ENCODE data around the gene MCTP2. TPM values are rescaled to one million over a fixed set of nuclear protein-coding genes. Genes with fewer than 3 reads are reported as not detected.

Gene MCTP2
- total and polyA plus RNA-seq, 2 of the 13 experiments (the other 11 are each of a cell fraction or from before 2014, with no cell fraction given), result 5.1 to 8.6 TPM

GRCh38 chr15:94230883-94231722 lies at the start of gene MCTP2 (continued):
- TF ChIP-seq ARID5B (CRISPR knock-in tag; IDR thresholded peaks at IDR 0.05), result peak; percentile 31; the same call in 1 of the 2 replicates
- TF ChIP-seq ZNF563 (CRISPR knock-in tag; IDR thresholded peaks at IDR 0.05), result no peak
- TF ChIP-seq ZFYVE20 (CRISPR knock-in tag; IDR thresholded peaks at IDR 0.05; ENCODE audit: borderline replicate concordance, low read depth), result no peak
- no peak for TF ChIP-seq HNF4A (CRISPR knock-in tag; IDR thresholded peaks at IDR 0.05)
- TF ChIP-seq ZBTB3 (CRISPR knock-in tag; IDR thresholded peaks at IDR 0.05; ENCODE audit: borderline replicate concordance, low read depth), result no peak
- no peak for TF ChIP-seq JUNB (CRISPR knock-in tag; IDR thresholded peaks at IDR 0.05; ENCODE audit: borderline replicate concordance)
- TF ChIP-seq ZSCAN5A (CRISPR knock-in tag; IDR thresholded peaks at IDR 0.05; ENCODE audit: borderline replicate concordance), result no peak
- TF ChIP-seq RORA (CRISPR knock-in tag; IDR thresholded peaks at IDR 0.05), result no peak
- no peak for TF ChIP-seq PAXIP1 (CRISPR knock-in tag; conservative IDR thresholded peaks at IDR 0.05)
- no peak for TF ChIP-seq ZNF713 (CRISPR knock-in tag; IDR thresholded peaks at IDR 0.05)
- TF ChIP-seq HMG20A (CRISPR knock-in tag; IDR thresholded peaks at IDR 0.05; ENCODE audit: borderline replicate concordance), result no peak
- TF ChIP-seq RELA (CRISPR knock-in tag; IDR thresholded peaks at IDR 0.05), result no peak
- TF ChIP-seq ZNF777 (CRISPR knock-in tag; IDR thresholded peaks at IDR 0.05), result no peak
- TF ChIP-seq HNRNPLL (IDR thresholded peaks at IDR 0.05; ENCODE audit: low read depth, low read length, poor library complexity, severe bottlenecking), result no peak
- TF ChIP-seq ZFP1 (CRISPR knock-in tag; IDR thresholded peaks at IDR 0.05), result no peak
- no peak for TF ChIP-seq HNRNPL (IDR thresholded peaks at IDR 0.05; ENCODE audit: low read depth, low read length)
- TF ChIP-seq DBP (CRISPR knock-in tag; IDR thresholded peaks at IDR 0.05; ENCODE audit: not compliant biosample characterization), result no peak
- peak; percentile 18; the same call in 1 of the 2 replicates for TF ChIP-seq RXRA (CRISPR knock-in tag; IDR thresholded peaks at IDR 0.05)

Data from HepG2 (cell line).